RCC 7860 (cell line): ENCODE data around the gene PLEKHN1.
"Not testable (repeated sequence)": the region's sequence is repeated elsewhere in the genome, so short reads cannot be mapped to it uniquely, and the experiment has no call there.

ENCODE experiments used
- DNase-seq: peaks from one replicate; pipeline ENCODE4 v3.0.0-alpha.2; 2015; ENCODE audit warnings: low spot score
- FAIRE-seq: peaks from 2 replicates; lab custom pipeline; 2012; peaks lifted over from hg19 to GRCh38; lab: Jason Lieb, UNC

The PLEKHN1 gene

DNA sequence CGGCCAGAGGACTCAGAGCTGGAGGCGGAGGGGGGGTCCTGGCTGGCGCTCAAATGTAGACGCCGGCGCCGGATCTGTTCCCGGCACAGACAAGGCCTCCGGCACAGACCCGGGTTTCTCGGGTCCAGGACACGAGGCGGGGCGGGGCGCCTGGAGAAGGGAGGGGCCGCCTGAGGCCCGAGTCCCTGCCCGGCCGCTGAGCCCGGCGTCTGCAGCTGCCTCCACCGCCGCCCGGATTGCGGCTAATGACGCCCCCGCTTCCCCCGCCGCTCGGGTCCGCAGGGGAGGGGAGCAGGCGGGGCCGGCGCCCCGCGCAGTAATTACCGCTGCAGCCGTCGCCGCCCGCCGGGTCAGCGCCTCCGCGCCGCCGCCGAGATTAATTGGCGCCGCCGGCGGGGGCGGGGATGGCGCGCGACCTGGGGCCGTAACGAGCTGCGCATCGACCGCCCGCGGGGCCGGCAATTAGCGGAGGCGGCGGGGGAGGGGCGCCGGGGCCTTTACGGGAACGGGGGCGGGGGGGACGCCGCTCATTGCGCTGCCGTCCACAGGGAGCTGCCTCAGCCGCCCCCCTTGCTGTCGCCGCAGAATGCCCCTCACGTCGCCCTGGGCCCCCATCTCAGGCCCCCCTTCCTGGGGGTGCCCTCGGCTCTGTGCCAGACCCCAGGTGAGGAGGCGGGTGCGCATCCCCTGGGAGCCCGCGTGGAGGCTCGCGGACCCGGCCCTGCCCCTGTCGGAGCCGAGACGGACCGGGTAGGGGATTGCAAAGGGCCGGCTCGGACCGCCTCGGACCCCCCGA lies 24.5 kb upstream of the PLEKHN1 start:
- no peak for FAIRE-seq
- DNase-seq: peak; percentile 88

DNA sequence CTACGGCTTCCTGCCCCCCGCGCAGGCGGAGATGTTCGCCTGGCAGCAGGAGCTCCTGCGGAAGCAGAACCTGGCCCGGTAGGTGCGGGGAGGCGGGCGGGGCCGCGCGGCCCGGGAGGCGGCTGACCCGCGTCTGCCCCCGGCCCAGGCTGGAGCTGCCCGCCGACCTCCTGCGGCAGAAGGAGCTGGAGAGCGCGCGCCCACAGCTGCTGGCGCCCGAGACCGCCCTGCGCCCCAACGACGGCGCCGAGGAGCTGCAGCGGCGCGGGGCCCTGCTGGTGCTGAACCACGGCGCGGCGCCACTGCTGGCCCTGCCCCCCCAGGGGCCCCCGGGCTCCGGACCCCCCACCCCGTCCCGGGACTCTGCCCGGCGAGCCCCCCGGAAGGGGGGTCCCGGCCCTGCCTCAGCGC lies 23.9 kb upstream of the PLEKHN1 start:
- FAIRE-seq: no peak
- DNase-seq: no peak

DNA sequence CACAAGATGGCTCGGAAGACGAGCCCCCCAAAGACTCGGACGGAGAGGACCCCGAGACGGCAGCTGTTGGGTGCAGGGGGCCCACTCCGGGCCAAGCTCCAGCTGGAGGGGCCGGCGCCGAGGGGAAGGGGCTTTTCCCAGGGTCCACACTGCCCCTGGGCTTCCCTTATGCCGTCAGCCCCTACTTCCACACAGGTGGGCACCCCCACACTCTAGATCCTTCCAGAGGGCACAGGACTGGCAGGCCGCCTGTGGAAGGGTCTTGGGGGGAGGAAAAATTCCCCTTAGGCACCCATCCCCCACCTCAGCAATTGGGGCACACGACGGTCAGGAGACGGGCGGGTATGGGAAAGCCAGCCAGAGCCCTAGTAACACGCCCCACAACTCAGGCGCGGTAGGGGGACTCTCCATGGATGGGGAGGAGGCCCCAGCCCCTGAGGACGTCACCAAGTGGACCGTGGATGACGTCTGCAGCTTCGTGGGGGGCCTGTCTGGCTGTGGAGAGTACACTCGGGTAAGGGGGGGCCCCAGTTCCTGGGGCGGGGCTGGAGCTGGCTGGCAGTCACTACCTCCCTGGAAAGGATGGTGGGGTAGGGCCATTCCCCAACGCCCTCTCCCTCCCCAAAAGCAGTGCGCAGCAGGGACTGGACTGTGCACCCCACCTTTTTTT lies 23.3 kb upstream of the PLEKHN1 start:
- FAIRE-seq (no peak), DNase-seq (no peak)

DNA sequence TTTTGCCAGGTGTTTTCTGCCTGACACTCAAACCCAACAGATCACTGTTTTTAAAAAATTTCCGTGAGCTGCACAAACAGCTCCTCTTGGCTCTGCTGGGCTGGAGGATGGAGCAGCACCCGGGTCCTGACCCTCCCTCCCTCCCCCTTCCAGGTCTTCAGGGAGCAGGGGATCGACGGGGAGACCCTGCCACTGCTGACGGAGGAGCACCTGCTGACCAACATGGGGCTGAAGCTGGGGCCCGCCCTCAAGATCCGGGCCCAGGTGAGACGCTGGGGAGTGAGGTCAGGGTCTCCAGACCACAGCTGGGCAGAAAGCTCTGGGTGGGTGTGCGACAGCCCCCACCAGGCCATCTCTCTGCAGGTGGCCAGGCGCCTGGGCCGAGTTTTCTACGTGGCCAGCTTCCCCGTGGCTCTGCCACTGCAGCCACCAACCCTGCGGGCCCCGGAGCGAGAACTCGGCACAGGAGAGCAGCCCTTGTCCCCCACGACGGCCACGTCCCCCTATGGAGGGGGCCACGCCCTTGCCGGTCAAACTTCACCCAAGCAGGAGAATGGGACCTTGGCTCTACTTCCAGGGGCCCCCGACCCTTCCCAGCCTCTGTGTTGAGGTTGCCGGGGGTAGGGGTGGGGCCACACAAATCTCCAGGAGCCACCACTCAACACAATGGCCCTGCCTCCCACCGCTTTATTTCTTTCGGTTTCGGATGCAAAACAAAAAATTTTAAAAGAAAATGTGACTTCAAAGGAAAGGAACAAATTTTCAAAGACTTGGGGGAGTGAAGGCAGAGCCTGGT lies 22.5 kb upstream of the PLEKHN1 start:
- DNase-seq: no peak
- no peak for FAIRE-seq

DNA sequence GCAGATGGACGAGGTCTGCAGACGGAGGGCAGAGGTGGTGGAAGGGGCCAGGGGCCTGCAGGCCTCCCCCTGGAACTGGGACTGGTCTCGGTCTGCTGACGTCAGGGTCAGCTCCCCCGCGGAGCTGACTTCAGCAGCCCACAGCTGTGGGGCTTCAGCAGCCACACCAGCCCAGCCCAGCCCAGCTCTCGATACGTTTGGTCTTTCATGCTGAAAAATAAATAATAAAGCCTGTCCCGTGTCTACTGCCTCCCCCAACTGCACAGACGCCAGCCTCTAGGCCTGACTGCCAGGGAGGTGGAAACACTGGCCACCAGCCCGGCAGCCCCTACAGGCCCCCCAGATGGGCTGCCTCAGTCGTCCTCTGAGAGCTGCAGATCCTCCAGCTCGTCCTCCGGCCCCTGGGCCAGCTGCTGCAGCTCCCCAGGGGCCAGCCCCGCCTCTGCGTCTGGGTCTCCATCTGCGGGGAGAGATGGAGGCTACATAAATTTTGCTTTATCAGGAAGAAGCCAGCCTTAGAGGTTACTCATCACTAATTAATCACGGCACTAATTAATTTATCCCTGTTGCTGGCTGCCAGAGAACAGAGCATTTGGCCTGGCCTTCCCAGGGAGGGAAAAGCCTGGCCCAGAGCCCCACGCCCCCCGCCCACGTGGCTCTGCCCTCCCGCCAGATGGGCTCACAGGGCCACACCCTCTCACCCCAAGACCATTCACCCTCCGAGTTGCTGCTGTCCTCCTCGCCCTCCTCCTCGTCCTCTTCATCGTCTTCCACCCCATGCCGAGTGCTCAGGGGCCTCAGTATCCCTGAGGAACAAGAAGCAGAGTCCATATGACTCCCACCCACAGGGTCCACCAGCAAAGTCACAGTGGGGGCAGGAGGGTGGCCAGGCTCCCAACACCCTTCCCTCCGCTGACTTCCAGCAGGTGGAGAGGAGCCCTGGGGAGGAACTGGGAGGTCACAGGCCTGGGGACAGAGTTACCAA lies 21.6 kb upstream of the PLEKHN1 start:
- FAIRE-seq (no peak), DNase-seq (peak; percentile 39)

DNA sequence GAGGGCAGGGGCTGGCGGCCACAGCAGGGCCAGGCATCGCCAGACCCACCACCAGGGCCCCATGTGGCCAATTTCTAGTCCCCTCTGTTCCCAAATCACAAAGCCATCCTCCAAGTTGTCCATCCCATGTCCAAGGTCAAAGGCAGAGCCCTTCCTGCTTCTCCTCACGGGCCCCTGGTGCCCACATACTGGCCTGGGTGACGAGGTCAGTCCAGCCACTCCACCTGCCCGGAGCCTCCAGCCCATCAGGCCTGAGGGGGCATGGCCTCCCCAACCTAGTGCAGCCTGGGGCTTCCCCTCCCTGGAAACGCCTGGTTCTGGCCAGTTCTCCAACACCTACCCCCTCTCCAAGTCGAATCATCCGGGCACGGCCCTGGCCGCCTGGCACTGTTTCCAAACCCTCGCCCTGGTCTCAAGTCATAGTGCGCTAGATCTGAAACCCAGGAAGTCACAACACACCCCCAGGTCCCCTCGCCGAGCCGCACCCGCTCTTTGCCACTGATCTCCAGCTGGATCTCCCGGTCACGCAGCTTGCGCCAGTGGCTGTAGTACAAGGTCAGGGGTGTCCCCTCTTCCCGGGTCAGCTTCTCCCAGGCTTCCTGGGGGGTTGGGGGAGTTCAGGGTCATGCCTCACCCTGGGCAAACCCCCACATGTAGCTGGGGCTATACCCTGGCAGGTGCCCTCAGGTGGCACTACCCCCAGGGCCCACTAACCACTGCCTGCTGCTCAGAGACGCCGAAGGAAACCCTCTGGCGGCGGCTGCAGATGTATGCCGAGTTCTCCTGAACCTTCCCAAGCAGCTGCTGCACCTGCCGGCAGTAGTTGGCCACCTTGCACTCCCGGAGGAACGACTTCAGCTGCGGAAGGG lies 20.4 kb upstream of the PLEKHN1 start:
- FAIRE-seq (no peak), DNase-seq (no peak)

DNA sequence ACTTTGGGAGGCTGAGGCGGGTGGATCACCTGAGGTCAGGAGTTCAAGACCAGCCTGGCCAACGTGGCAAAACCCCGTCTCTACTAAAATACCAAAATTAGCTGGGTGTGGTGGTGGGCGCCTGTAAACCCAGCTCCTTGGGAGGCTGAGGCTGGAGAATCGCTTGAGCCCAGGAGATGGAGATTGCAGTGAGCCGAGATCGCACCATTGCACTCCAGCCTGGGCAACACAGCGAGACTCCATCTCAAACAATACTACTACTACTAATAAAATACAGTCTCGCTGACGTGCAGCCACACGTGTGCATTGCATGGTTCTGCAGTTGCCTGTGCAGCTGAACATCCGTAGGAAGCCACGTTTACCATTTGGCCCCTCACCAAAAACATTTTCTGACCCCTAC lies 19.5 kb upstream of the PLEKHN1 start:
- not testable (repeated sequence) for FAIRE-seq, DNase-seq

DNA sequence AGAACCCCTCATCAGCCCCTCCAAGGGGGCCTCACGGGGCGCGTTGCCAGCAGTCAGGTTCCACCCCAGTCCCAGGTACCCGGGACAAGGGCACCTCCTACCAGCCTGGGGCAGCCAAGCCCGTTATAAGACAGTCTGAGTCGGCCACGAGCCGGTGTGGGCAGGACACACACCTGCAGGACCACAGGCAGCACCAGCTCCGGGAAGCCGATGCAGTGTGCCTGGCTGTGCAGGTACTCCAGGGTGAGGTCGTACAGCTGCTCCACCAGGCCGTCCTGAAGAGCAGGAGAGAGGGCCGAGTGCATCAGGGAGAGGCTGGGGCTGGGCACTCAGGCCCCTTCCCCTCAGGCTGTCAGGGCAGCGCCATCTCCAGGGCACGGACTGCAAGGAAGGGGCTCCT lies 18.3 kb upstream of the PLEKHN1 start:
- FAIRE-seq (no peak), DNase-seq (no peak)

DNA sequence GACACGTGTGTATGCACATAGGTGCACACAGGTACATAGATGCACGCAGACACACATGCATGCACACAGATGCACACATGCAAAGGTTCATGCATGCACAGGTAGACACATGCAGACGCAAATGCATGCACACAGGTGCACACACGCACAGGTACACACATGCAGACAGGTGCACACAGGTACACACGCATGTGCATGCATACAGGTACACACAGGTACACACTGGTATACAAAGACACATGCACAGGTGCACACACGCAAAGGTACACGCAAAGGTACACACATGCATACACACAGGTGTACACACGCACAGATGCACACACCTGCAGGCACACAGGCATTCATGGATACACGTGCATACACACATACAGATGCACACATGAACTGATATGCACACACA lies 16.0 kb upstream of the PLEKHN1 start:
- no peak for DNase-seq
- no peak for FAIRE-seq

DNA sequence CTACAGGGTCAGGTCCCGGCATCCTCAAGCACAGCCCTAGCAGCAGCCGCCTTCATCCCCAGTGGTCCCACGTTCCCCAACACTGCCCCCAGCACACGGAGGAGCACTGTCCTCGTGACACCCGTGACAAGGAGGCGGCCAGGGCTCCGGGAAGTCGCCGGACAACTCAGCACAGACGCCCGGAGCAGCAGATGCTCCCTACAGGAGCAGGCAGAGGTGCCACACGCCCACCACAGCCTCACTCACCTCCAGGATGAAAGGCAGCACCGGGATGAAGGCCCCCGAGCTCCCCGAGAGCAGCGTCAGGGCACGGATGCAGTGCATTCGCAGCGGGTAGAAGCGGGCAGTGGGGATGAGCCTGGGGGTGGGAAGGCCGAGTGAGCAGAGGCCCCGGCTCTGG lies 15.4 kb upstream of the PLEKHN1 start:
- no peak for FAIRE-seq

DNA sequence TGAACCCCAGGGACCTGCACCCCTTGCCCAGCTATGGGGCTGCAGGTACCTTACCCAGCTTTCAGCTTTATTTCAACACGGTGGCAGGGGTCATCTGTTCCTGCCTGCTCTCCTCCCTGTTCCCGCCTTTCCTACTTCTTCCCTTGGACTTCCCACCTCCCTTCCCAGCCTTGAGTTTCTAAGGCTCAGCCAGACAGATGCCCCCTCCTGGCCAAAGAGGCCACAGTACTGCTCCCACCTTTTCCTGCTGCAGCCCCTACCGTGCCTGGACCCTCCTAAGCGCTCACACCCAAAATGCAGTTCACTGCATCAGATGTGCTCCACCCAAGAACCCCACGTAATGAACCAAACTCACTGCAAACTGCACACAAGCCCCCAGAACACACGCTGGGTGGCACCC lies 14.9 kb upstream of the PLEKHN1 start:
- no peak for DNase-seq
- FAIRE-seq: no peak

More for the DNA sequence above, 15.4 kb upstream of the PLEKHN1 start:
- no peak for DNase-seq

DNA sequence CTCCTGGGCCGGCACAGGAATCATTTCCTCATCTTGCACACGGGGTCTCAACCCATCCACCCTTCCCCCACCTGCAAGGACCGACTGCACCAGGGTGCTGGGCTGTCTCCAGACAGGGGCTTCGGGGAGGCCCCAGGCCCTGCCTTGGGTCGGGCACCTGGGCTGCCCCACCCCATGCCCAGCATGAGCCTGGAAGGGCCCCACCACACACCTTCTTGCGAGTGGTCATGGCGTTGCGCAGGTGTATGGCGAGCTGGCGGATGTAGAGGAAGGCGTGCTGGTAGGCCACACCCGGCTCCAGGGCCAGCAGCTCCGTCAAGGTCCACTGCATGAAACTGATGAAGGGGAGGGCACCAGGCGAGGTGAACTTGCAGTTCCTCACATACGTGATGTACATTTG lies 14.1 kb upstream of the PLEKHN1 start:
- FAIRE-seq: no peak
- no peak for DNase-seq

DNA sequence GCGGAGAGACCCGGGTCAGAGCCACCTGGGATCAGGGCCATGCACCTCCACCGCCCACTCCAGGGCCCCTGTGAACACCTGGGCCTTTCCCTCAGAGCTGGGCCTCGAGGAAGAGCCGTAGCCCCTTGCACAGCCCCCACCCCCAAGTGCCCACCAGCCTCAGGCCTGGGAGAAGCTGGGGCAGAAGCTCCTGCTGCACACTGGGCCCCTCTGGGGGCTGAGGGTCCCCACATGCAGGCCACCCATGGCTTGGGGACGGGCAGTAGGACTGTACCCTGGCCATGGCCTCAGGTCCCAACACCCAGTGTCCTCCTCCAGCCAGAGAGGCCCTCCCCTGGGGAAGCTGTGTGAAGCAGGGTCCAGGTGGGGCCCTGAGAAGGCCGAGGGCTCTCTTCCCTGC lies 13.7 kb upstream of the PLEKHN1 start:
- FAIRE-seq: no peak

DNA sequence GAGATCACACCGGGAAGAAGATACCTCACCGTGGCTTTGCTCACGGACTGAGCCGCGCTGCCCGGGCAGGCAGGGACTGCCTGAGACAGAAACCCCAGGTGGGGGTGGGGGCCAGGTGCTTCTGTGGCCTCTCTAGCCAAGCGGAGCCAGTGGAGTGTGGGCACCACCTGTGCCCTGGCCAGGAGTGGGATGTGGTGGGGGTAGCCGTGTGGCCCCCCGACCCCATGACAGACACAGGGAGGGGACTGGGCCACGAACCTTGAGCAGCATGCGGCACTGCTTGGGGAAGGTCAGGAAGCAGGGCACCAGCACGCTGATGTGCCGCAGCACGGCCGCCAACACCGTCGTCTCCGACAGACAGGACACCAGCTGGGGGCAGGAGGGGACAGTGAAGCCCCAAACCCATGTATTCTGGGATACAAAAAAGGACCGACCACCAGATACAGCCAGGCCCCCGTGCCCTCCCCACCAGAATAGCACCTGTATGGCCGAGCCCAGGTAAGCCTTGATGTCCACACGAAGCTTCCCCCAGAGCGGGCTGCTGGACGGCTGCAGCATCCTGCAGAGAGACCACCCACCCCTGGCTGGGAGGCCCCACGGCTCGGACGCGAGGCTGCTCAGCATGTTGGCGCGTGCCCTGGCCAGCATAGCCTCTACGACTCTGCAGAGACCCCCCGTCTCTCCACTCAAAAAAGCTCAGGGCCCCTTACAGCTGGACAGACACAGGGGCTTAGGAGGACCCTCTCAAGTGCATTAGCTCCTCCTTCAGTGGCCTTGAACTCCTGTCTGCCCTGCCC lies 12.6 kb upstream of the PLEKHN1 start:
- DNase-seq: no peak
- FAIRE-seq: no peak

More for the DNA sequence above, 13.7 kb upstream of the PLEKHN1 start:
- DNase-seq: no peak

DNA sequence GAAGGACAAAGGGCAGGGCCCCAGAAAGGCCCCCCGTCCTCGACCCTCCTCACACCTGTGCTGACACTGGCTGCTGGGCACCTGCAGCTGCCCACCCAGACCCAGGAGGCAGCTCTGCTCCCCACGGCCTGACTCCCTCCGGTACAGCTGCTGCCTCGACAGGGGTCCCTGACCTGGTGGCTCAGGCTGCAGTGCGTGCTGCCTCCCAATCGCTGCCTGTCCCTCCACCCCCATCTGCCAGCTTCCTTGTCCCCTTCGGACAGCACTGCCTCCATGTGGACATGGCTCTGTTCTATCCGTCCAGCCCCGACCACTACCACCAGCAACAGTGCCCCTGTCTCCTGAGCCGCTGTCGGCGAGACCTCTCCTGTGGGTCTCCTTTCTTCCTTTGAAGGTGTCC lies 11.4 kb upstream of the PLEKHN1 start:
- no peak for FAIRE-seq

DNA sequence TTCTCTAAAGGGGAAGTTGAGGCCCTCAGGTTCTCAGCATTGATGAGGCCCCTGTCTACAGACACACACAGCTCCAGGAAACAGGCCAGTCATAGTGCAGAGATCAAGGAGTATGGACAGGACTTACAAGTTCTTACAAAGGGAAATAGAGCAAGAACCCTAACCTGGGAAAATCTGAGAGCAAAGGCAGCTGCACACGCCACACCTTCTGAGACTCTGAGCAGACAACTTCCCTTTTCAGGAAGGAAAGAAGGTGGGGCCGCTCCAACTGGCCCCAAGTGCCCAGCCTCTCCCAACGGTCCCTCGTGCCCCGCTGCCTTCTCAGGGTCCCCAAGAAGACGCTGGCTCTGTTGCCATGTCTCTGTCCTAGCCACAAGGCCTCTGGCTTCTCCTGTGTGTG lies 10.8 kb upstream of the PLEKHN1 start:
- no peak for DNase-seq
- FAIRE-seq: no peak

More for the DNA sequence above, 11.4 kb upstream of the PLEKHN1 start:
- no peak for DNase-seq

DNA sequence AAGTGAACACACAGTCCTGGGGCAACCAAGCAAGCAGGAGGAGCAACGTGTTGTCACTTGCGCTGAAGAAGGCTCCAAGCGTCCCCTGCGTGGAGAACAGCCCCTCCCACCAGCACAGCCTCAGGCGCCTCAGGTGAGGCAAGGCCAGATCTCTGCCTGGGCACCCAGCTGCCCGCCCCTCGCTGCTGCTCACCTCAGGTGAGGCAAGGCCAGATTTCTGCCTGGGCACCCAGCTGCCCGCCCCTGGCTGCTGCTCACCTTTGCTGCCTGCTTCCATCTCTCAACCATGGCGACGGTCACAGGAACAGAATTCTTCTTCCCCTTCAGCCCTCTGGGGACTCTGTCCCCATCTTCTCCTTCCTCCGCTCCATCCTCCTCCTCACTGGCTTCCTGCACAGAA lies 9.6 kb upstream of the PLEKHN1 start:
- FAIRE-seq (no peak), DNase-seq (no peak)

DNA sequence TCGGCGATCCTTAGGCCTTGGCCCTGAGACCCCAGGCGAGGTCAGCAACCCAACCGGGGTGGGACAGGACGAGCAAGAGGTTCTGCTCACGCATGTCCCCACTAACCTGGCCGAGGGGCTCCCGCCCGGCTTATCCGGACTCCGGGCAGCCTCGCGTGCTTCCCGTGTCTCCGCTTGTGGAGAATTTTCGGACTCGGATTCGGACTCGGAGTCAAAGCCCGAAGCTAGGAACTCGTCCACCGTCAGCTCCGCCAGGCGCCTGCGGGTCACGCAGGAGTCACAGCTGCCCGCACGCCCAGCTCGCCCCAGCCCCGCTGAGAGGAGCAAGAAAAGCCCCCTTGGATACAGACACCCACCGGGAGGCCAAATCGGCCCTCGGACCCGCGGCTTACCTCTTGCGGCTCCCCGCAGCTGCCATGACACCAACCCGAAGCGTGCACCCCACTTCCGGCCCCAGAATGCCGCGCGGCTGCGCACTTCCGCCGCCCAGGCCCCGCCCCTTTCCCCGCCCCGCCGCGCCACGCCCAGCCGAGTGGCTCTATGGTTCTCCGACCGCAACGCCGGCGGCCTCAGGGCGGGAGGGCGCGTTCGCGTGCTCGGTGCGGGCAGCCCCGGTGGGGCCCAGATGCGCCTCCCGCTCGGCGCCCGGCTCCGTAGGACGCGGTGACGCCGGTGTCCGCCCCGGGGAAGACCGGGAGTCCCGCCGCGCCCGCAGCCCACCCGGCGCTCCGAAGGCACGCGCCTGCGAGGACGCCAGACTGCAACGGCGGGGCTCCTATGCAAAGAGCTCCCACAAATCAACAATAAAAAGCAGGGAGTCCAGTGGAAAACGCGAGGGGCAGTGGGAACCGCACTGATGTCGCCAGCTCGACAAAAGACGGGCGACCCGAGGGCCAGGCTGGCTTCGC lies 7.2 kb upstream of the PLEKHN1 start, which contains the start of gene NOC2L:
Gene NOC2L (minus strand): TSS at position 434 of the 908 bp plus-strand sequence. CDS start 16 bp downstream, at position 418.
- peak; percentile 74 for DNase-seq
- FAIRE-seq: no peak
